ENCODE results near the gene HS3ST4.

The HS3ST4 gene

DNA sequence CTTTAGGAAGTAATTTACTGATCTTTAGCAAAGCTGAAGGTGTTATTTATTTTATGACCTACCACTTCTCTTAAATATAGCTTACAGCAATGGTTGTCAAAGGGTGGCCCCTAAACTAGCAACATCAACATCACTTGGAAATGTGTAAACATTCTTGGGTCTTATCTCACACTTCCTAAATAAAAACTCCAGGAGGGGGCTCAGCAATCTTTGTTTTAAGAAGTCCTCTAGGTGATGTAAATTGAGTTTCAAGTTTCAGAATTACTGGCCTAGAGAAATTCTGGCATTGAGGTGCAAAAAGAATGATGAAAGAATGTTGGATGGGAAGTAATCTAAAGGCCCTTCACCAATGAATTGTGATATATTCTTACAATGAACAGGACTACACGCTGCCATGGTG, 142.3 kb downstream of the HS3ST4 start:
- TF ChIP-seq, protein P1, sequence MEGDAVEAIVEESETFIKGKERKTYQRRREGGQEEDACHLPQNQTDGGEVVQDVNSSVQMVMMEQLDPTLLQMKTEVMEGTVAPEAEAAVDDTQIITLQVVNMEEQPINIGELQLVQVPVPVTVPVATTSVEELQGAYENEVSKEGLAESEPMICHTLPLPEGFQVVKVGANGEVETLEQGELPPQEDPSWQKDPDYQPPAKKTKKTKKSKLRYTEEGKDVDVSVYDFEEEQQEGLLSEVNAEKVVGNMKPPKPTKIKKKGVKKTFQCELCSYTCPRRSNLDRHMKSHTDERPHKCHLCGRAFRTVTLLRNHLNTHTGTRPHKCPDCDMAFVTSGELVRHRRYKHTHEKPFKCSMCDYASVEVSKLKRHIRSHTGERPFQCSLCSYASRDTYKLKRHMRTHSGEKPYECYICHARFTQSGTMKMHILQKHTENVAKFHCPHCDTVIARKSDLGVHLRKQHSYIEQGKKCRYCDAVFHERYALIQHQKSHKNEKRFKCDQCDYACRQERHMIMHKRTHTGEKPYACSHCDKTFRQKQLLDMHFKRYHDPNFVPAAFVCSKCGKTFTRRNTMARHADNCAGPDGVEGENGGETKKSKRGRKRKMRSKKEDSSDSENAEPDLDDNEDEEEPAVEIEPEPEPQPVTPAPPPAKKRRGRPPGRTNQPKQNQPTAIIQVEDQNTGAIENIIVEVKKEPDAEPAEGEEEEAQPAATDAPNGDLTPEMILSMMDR (IDR thresholded peaks at IDR 0.05; ENCODE audit: control insufficient read depth, insufficient read depth, low read depth, low read length, missing control alignments), result no peak
- H3K4me3 ChIP-seq (ENCODE audit: control insufficient read depth, low read depth, low read length), result no peak overlapping the region

GRCh38 chr16:25835126-25835525, 143.4 kb downstream of the HS3ST4 start:
- H3K4me3 ChIP-seq (ENCODE audit: control insufficient read depth, low read depth, low read length), result no peak overlapping the region
- DNase-seq (ENCODE audit: low read depth), result no peak
- TF ChIP-seq, protein P1 (IDR thresholded peaks at IDR 0.05; ENCODE audit: control insufficient read depth, insufficient read depth, low read depth, low read length, missing control alignments), result no peak

More for the DNA sequence above, 142.3 kb downstream of the HS3ST4 start:
- no peak for DNase-seq (ENCODE audit: low read depth)

- H3K4me3 ChIP-seq (ENCODE audit: control insufficient read depth, low read depth, low read length), result no peak overlapping the region
- peak; percentile 11 for DNase-seq (ENCODE audit: low read depth)
Observed at GRCh38 chr16:25838724-25839186, 147.0 kb downstream of the HS3ST4 start.

GRCh38 chr16:25841761-25842160, 150.0 kb downstream of the HS3ST4 start:
- DNase-seq (ENCODE audit: low read depth), result no peak
- H3K4me3 ChIP-seq (ENCODE audit: control insufficient read depth, low read depth, low read length), result no peak overlapping the region
- TF ChIP-seq, protein P1 (IDR thresholded peaks at IDR 0.05; ENCODE audit: control insufficient read depth, insufficient read depth, low read depth, low read length, missing control alignments), result no peak

More at GRCh38 chr16:25838724-25839186, 147.0 kb downstream of the HS3ST4 start:
- TF ChIP-seq, protein P1 (IDR thresholded peaks at IDR 0.05; ENCODE audit: control insufficient read depth, insufficient read depth, low read depth, low read length, missing control alignments), result peak; percentile 72

DNA sequence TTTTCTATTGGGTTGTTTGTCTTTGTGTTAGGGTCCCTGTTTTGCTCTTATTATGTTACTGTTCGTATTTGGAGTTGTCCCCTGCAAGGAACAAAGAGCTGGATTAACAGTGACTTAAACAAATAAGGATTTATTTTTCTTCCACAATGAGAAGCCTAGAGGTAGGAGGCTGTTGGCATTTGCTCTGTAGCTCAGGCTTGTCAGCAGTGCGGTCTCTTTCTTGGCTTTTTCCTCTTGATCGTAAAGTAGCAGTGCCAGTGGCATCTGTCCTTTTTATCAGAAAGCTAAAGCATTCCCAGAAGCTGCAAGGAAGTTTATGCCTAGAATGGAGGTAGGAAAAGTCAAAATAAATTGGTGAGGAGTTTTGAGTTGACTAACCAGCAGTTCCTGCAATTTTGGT, 154.1 kb downstream of the HS3ST4 start:
- TF ChIP-seq, protein P1 (IDR thresholded peaks at IDR 0.05; ENCODE audit: control insufficient read depth, insufficient read depth, low read depth, low read length, missing control alignments), result no peak
- H3K4me3 ChIP-seq (ENCODE audit: control insufficient read depth, low read depth, low read length), result no peak overlapping the region
- no peak for DNase-seq (ENCODE audit: low read depth)

GRCh38 chr16:25854141-25854540, 162.4 kb downstream of the HS3ST4 start:
- no peak overlapping the region for H3K4me3 ChIP-seq (ENCODE audit: control insufficient read depth, low read depth, low read length)
- DNase-seq (ENCODE audit: low read depth), result no peak
- TF ChIP-seq, protein P1 (IDR thresholded peaks at IDR 0.05; ENCODE audit: control insufficient read depth, insufficient read depth, low read depth, low read length, missing control alignments), result no peak

DNA sequence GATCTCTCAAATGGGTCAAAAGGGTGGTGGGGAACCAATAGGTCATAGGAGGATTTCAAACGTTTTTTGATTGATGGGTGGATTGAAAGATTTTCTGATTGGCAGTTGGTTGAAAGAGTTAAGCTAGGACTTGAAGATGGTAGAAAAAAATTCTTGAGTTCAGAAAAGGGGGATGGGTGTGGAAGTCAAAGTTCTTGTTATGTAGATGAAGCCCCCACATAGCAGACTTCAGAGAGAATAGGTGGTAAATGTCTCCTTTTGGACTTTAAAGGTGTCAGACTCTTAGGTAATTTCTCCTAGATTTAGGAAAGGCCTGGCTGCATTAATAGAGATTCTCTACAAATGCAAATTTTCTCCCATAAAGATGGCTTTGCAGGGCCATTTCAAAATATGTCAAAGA, 163.3 kb downstream of the HS3ST4 start:
- TF ChIP-seq, protein P1 (IDR thresholded peaks at IDR 0.05; ENCODE audit: control insufficient read depth, insufficient read depth, low read depth, low read length, missing control alignments), result no peak
- DNase-seq (ENCODE audit: low read depth), result no peak
- no peak overlapping the region for H3K4me3 ChIP-seq (ENCODE audit: control insufficient read depth, low read depth, low read length)
